Stimulated activated CD4-positive, alpha-beta T cell treated with anti-CD3 and anti-CD28 coated beads, Interleukin-2, amount 100 ng/mL, for 24 hours (primary cell): ENCODE data around the gene CISD2.
"Not testable (repeated sequence)": the region's sequence is repeated elsewhere in the genome, so short reads cannot be mapped to it uniquely, and the experiment has no call there.

ENCODE experiments used
- DNase-seq, 2 donors: peaks; one replicate each; pipeline ENCODE4 v3.0.0-alpha.2; 2020

CISD2 gene

GRCh38 chr4:102935716-102936115 is 66.9 kb downstream of the CISD2 start:
- no peak for DNase-seq

GRCh38 chr4:102938063-102938462 is 69.3 kb downstream of the CISD2 start:
- not testable (repeated sequence) for DNase-seq
